Measurements from ENCODE around the gene RTN1. TPM values are rescaled to one million over a fixed set of nuclear protein-coding genes. Genes with fewer than 3 reads are reported as not detected.

RTN1 gene
- total RNA-seq, 1 experiment from 2014 or later = 2.8 TPM

DNA sequence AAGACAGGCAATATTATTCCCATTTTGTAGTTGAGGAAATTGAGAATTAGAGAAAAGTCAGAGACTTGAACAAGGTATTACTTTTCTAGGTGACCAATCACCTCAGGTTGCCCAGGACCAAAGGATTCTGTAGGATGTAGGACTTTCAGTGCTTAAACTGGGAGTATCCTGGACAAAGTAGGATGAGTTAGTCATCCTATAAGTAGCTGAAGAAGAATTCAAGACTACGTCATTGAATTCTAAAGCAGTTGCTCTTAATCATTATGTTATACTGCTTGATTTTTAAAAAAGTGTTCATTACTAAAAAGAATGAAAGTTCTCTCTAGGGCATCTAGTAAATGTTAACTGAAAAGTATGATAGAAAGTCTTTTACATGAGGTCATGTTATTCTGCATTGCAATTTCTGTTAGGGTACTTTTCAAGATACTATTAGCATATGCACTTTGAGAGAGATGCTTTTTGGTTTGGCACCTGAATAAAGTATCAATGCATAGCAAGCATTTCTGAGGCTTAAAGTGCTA, 101.7 kb downstream of the RTN1 start:
- no peaks in the 10 kb centered on the region for H3K9me3 ChIP-seq
- no peak for DNase-seq
- no peaks in the 10 kb centered on the region for H3K27me3 ChIP-seq
- H3K36me3 ChIP-seq = no peaks in the 10 kb centered on the region
- H3K4me3 ChIP-seq = no peak overlapping the region

DNA sequence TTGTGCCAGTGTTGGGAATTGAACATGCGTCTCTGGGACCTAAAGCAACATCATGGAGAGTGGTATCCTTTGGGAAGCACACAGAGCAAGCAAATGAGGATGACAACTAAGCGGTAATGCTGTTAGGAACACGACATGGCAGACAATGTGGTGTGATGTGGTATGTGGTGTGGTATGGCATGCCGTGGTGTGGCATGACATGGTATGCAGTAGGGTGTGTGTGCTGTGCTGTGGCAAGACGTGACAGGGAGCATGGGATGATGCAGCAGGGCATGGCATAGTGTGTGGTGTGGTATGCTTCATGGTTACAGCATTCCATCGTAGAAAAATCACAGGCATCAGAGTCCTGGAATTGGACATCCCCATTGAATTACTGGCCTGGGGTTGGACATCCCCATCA, 108.7 kb downstream of the RTN1 start:
- Histone ChIP-seq H3K27me3 (no peaks in the 10 kb centered on the region), H3K9me3 (no peaks in the 10 kb centered on the region), H3K4me3 (no peak overlapping the region), H3K36me3 (no peaks in the 10 kb centered on the region)
- no peak for DNase-seq

DNA sequence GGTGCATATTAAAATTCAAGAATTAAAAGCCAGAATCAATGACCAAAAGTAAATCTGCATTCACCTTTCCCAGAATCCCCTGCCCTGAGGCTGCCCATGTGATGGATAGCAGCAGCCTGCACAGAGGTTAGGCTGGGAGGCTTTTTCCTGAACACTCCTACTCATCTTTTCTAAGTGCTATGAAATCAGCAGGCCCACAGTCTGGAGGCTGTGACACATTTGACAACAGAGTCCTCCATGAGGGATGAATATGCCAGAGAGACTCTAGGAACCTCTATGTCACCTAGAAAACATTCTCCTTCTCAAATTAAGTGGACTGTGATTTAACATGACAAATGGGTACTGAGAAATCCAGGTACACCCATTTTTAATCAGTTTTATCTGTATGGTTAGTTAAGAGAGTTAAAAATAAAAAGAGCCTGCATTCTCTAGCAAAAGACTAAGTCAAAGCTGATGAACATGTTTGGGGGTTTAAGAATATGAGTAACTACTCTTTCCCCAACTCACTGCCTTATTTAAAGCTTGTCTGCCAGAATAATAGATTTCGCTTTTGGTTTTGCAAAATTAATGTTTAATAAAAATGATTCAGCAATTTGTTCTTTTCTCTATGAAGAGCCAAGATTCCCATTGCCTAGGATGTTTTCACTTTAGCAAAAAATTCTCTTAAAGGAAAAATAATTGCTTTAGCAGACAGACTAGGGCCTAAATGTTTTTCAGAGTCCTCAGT, 115.0 kb downstream of the RTN1 start:
- no peaks in the 10 kb centered on the region for H3K9me3 ChIP-seq
- DNase-seq = no peak
- H3K36me3 ChIP-seq = no peaks in the 10 kb centered on the region
- no peaks in the 10 kb centered on the region for H3K27me3 ChIP-seq
- no peak overlapping the region for H3K4me3 ChIP-seq

DNA sequence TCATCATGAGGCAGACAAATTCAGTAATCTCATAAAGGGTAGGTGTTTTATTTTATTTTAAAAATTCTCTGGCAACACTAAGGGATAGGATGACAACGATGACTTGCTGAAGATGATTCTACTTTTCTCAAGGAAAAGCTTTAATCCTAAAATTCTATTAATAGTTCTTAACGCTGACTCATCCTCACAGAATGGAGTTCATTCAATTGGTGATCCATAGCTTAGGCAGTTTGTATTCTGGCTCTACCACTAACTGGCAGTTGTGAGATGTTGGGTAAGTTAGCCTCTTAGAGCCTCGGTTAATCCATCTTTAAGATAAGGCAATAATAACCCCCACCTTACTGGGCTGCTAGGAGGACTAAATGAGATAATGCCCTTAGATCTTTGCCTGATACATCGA, 116.3 kb downstream of the RTN1 start:
- no peaks in the 10 kb centered on the region for H3K36me3 ChIP-seq
- no peaks in the 10 kb centered on the region for H3K9me3 ChIP-seq
- no peak overlapping the region for H3K4me3 ChIP-seq
- no peaks in the 10 kb centered on the region for H3K27me3 ChIP-seq
- DNase-seq = no peak

DNA sequence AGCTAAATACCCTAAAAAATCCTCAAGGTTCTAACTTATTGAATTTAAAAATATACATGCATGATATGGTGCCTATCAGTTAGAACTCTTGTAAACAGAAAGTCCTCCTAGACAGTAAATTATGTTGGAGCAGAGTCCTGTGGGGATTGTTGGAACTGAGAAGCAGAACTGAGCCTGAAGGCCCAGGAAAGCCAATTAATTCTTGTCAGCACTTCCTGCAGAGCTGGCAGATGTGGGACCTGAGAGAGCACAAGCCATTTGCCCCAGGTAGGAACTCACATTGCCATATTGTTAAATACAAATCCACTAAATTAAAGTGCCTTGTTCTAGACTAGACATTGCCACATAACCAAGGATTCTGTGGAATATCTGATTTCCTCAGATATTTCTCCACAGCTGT, 117.1 kb downstream of the RTN1 start:
- no peaks in the 10 kb centered on the region for H3K36me3 ChIP-seq
- no peak overlapping the region for H3K4me3 ChIP-seq
- H3K9me3 ChIP-seq = no peaks in the 10 kb centered on the region
- no peaks in the 10 kb centered on the region for H3K27me3 ChIP-seq
- no peak for DNase-seq

DNA sequence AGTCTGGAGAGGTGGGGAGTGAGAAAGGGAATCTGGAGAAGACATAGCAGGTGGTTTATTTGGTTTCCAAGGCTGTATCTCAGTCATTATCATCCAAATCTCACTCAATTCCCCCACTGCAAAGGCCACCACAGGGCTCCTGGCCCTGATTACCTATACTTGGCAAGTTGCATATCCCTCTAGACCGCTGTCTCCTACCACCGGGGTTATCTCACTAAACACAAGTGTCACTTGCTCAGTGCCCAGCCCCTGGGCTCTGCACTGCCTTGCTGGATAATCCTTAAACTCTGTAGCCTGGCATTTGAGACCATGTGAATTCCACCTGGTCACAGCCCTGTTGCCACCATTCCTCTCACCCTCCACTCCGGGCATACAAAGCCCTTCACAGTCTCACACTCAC, 119.0 kb downstream of the RTN1 start:
- H3K9me3 ChIP-seq = no peaks in the 10 kb centered on the region
- no peak for DNase-seq

DNA sequence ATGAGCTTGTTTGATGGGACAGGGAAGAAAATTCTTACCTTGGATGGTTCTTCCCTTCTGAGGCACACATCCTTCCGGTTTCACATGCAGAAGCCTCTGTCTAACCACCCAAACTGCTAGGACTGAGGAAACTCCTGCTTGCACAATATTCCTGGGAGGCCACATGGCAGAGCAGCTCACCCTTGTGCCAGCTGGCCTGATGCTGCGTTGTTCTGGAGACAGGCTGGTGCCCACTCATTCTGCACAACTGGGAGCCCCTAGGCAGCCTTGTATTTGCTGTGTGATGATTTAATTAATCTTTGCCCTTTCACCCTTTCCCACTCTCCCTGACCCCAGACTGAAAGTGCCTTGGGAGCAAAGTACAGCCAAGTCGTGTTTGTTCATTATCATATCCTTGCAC, 130.8 kb downstream of the RTN1 start:
- DNase-seq = peak; percentile 10
- no peaks in the 10 kb centered on the region for H3K36me3 ChIP-seq
- no peaks in the 10 kb centered on the region for H3K9me3 ChIP-seq
- no peak overlapping the region for H3K4me3 ChIP-seq
- no peaks in the 10 kb centered on the region for H3K27me3 ChIP-seq

More for the DNA sequence above, 119.0 kb downstream of the RTN1 start:
- Histone ChIP-seq H3K36me3 (no peaks in the 10 kb centered on the region), H3K4me3 (no peak overlapping the region), H3K27me3 (no peaks in the 10 kb centered on the region)

DNA sequence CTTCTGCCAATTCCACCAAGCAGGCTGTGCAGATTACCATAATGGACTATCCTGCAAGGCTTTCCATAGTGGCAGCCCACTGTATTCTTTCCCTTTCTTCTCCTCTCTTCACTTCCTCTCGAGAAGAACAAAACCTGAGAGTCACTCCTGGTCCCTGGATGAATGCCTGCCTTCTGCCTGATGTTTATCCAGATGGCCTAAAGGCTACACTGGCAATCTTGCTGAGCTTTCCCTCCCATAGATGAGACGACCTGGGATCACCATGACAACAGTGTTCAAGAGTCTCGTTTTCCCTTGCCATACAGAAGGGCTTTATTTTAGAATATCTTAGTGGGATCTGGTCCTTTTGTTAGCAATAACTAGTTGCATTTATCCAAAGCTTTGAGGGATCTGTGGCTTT, 142.3 kb downstream of the RTN1 start:
- Histone ChIP-seq H3K9me3 (no peaks in the 10 kb centered on the region), H3K4me3 (no peak overlapping the region), H3K27me3 (no peaks in the 10 kb centered on the region), H3K36me3 (no peaks in the 10 kb centered on the region)
- DNase-seq = no peak

DNA sequence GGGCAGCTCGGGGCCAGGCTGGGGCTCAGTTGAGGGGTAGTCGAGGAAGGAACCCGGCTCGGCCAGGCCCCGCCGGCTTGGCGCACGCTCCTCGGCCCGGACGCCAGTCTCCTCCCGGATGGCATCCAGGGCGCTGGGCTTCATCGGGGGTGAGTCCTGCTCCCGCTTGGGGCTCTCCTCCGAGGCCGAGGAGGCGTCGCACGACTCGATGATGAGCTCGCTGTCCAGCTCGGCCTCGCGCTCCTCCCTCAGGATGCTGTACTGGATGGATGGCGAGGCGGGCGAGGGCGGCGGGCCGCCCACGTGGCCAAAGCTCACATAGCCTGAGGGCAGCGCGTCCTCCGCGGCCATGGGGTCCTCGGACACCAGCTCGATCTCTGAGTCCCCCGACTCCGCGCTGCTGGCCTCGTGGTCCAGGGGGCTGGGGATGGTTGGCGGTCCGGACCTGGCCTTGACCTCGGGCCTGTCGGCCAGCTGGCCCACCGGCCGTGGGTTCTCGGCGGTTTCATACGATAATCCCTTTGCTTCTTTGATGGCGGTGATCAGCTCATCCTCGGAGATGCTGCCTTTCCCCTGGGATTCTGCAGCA, 143.4 kb downstream of the RTN1 start:
- Histone ChIP-seq H3K27me3 (no peaks in the 10 kb centered on the region), H3K9me3 (no peaks in the 10 kb centered on the region), H3K36me3 (no peaks in the 10 kb centered on the region), H3K4me3 (no peak overlapping the region)
- no peak for DNase-seq

DNA sequence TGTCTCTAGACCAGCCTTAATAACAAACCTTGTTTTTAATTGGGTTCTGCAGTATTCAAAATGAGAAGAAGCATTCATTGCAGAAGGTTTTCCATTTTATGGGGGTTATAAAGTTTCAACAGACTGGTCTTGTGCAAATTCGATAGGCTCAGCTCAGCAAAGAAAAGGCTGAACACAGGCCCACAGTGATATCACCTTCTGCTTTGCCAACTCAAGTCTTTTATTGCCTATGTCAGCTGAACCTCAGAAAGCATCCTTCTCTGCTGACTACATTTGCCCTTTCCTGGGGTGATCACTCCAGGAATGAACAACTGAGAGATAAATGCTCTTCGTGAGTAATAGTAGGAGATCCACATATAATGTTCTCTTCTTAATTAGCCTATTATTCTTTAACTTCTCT, 159.5 kb downstream of the RTN1 start:
- H3K9me3 ChIP-seq = no peaks in the 10 kb centered on the region
- no peak for DNase-seq
- H3K27me3 ChIP-seq = no peaks in the 10 kb centered on the region
- H3K36me3 ChIP-seq = no peaks in the 10 kb centered on the region
- H3K4me3 ChIP-seq = no peak overlapping the region

DNA sequence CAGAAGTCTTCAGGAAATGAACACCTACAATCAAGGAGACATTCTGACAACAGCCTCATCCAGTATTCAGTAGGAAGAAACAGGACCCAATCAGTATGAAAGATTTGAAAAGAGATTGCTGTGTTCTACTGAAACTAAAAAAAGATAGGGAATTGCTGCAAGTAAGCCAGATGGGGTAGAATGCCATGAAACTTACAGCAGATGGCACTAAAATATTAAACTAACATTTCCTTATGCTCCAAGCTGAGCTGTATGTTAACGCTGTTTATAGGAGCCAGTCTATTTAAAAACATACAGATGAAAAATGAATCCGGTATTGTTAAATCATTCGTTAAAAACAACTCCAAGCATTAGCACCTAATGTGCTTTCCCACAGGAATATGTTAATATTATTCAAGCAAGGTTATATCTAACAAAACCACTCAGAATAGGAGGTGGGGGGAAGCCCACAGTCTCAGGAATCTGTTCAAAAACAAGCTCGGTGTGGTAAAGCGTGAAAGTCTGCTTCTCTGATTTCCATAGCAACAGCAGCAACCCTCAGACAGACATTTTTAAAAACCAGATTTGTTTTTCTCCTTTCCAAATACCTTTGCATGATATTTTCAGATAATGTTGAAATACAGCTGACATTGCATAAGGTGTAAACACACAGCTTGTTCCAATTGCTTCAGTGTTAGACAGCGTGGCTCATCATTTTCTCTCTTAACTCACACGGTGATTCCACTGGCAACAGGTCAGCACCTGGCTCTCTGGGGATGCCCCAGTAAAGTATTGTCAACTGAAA, 162.6 kb downstream of the RTN1 start:
- Histone ChIP-seq H3K27me3 (no peaks in the 10 kb centered on the region), H3K36me3 (no peaks in the 10 kb centered on the region), H3K9me3 (no peaks in the 10 kb centered on the region), H3K4me3 (no peak overlapping the region)
- no peak for DNase-seq

DNA sequence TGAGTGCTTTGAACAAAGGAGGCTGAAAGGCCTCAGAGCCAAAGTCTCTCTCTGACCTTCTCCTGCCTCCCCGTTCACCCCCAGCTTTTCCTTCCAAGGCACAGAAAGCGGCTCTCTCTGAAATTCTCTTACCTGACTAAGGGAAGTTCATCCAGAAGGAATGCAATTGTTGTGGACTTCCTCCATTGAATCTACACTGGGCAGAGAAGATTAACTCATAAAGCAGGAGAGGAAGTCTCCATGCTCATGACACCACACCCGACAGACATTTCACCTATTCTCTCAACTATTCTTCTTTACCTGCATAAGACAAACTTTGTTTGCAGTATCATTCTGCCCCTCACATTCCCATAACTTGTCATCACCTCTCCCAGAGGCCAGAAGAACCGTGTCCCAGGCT, 164.7 kb downstream of the RTN1 start:
- H3K9me3 ChIP-seq = no peaks in the 10 kb centered on the region
- DNase-seq = no peak
- no peaks in the 10 kb centered on the region for H3K27me3 ChIP-seq
- no peaks in the 10 kb centered on the region for H3K36me3 ChIP-seq
- no peak overlapping the region for H3K4me3 ChIP-seq

DNA sequence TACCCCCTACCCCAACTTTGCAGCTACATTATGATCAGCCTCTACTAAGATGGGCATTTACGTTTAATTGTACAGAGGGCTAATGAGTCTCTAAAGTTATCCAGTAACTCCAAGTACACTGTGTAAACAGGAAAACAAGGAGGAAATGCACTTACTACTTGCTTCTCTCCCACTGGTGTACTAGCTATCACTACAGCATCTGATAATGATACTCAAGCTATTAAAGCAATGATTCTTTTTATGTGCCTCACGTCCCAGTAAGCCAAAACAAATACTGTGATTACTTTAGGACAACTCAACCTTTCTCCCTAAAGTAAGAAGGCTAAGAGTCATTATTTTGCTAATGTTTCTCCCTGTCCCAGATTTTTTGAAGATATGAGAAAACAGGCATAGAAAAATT, 165.3 kb downstream of the RTN1 start:
- H3K27me3 ChIP-seq = no peaks in the 10 kb centered on the region
- DNase-seq = no peak
- H3K4me3 ChIP-seq = no peak overlapping the region
- H3K36me3 ChIP-seq = no peaks in the 10 kb centered on the region
- H3K9me3 ChIP-seq = no peaks in the 10 kb centered on the region

DNA sequence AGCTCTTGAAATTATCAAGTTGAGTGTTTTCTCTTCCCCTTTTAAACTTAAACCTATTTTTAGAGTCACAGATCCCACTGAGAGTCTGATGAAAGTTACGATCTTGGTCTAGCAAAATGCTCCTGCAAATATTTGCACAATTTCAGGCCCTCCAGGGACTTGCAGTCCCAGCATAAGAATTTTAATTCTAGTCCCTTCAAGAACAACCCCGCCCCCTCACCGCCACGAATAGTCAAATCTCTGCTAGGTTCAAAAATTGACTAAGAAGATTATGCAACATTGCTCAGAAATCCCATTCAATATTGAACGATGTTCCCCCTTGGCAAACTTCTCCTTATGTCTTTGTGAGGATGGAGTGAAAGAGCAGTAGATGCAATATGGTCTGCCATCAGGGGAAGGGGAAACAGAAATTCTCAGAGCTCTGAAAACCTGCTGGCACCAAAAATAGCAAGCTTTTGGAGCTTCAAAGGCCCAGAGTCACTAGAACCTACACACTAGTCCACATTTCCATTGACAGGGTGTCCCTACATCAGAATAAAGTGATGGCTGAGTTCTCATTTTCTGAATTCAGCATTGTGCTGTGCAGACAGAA, 166.4 kb downstream of the RTN1 start:
- Histone ChIP-seq H3K9me3 (no peaks in the 10 kb centered on the region), H3K36me3 (no peaks in the 10 kb centered on the region), H3K27me3 (no peaks in the 10 kb centered on the region), H3K4me3 (no peak overlapping the region)
- DNase-seq = no peak

DNA sequence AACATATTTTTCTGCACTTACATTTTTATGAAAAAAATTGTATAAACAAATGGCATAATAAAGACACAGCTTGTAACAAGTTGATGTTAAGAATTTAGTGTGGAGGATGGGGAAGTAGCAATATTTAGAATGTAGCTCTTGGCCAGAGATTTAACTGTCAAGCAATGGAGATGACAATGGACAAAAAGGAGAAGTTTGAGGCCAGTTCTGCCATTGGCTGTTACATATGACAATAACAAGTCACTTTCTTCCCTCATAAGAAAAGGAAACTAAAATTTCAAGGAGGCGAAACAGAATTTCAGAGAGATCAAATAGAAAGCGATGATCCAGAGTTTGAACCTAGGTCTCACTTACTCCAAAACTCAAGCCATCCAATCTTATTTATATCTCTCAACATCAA, 171.1 kb downstream of the RTN1 start:
- Histone ChIP-seq H3K27me3 (no peaks in the 10 kb centered on the region), H3K9me3 (no peaks in the 10 kb centered on the region), H3K36me3 (no peaks in the 10 kb centered on the region), H3K4me3 (no peak overlapping the region)
- no peak for DNase-seq

DNA sequence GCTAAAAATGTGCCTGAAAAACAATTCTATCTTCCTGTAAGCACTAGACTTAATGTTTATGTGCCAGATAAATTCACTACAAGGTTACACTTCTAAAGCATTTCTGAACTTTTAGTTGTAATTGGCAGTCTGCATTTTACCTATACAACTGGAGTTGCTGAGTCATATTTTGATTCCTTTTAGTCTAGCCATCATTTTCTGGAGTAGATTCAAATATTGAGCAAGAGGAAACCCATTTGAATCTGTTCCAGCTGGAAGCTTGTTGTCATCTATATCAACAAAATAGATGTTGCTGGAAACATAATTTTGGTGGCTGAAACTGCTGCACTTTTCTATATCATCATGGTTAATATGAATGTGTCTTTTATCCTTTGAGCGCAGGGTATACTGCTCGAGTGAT, 171.8 kb downstream of the RTN1 start:
- DNase-seq = no peak
- Histone ChIP-seq H3K36me3 (no peaks in the 10 kb centered on the region), H3K9me3 (no peaks in the 10 kb centered on the region), H3K27me3 (no peaks in the 10 kb centered on the region), H3K4me3 (no peak overlapping the region)

DNA sequence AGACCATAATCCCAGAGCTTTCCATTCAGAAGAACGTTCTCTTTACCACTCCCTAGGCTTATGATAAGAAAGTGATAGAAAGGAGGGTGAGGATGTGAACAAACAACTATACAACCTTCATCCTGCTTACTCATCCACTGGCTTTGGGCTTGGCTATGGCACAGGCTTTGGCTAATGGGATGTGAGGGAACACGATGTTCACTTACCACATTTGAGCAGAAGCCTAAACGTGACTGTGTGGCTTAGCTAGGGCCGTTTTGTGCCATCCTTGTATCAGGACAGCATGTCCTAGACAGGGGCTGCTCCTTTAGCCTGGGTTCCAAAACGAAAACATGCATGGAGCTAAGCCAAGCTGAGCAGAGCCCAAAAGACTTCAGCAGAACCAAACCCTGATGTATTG, 175.4 kb downstream of the RTN1 start:
- no peak for DNase-seq
- Histone ChIP-seq H3K9me3 (no peaks in the 10 kb centered on the region), H3K27me3 (no peaks in the 10 kb centered on the region), H3K36me3 (no peaks in the 10 kb centered on the region), H3K4me3 (no peak overlapping the region)

Data from MG63 (cell line).